Jurkat, Clone E6-1 (cell line): ENCODE results near the gene ZNF710.

ENCODE experiments used
- DNase-seq: peaks from one replicate; pipeline ENCODE4 v3.0.0-alpha.2; 2011; ENCODE audit warnings: low read depth, low spot score
- H3K4me3 ChIP-seq: 2 replicates; pipeline ENCODE4 v1.5.1; 2011; ENCODE audit warnings: mild to moderate bottlenecking, low read length, control low read depth, moderate library complexity

Gene ZNF710

GRCh38 chr15:90113166-90113565 lies 112.0 kb downstream of the ZNF710 start:
- no peak for DNase-seq
- no peak overlapping the region for H3K4me3 ChIP-seq

- no peak overlapping the region for H3K4me3 ChIP-seq
- DNase-seq = no peak
Observed at GRCh38 chr15:90114451-90114901, 113.4 kb downstream of the ZNF710 start.

GRCh38 chr15:90115783-90116182 lies 114.7 kb downstream of the ZNF710 start:
- H3K4me3 ChIP-seq = no peak overlapping the region

GRCh38 chr15:90119367-90119766 lies 118.2 kb downstream of the ZNF710 start:
- no peak for DNase-seq
- no peak overlapping the region for H3K4me3 ChIP-seq

More at GRCh38 chr15:90115783-90116182, 114.7 kb downstream of the ZNF710 start:
- no peak for DNase-seq

GRCh38 chr15:90121086-90121485 lies 120.0 kb downstream of the ZNF710 start:
- no peak for DNase-seq
- H3K4me3 ChIP-seq = no peak overlapping the region

- H3K4me3 ChIP-seq = no peak overlapping the region
- DNase-seq = no peak
Observed at GRCh38 chr15:90124507-90124906, 123.4 kb downstream of the ZNF710 start.

GRCh38 chr15:90126022-90126421 lies 124.9 kb downstream of the ZNF710 start:
- no peak overlapping the region for H3K4me3 ChIP-seq
- DNase-seq = no peak

GRCh38 chr15:90126596-90127435 lies 125.7 kb downstream of the ZNF710 start:
- DNase-seq = no peak
- no peak overlapping the region for H3K4me3 ChIP-seq

GRCh38 chr15:90130291-90130690 lies 129.2 kb downstream of the ZNF710 start:
- no peak overlapping the region for H3K4me3 ChIP-seq
- DNase-seq = no peak
